Colonic mucosa (tissue), 4 donors: ENCODE results near the gene RSU1. TPM values are rescaled to one million over a fixed set of nuclear protein-coding genes. Genes with fewer than 3 reads are reported as not detected.

Source experiments
- DNase-seq: peaks from one replicate; pipeline ENCODE4 v3.0.0-alpha.2; 2020
- H3K27ac ChIP-seq: fragments of 200-600 bp; one replicate; pipeline ENCODE4 v1.8.0; 2021
- H3K27me3 ChIP-seq: fragments of 200-600 bp; one replicate; pipeline ENCODE4 v1.8.0; 2021
- H3K36me3 ChIP-seq: fragments of 200-600 bp; one replicate; pipeline ENCODE4 v1.8.0; 2021
- H3K4me1 ChIP-seq: fragments of 200-600 bp; one replicate; pipeline ENCODE4 v1.8.0; 2021; ENCODE audit warnings: mild to moderate bottlenecking
- H3K4me3 ChIP-seq: fragments of 200-600 bp; one replicate; pipeline ENCODE4 v1.8.0; 2021
- H3K9ac ChIP-seq, 2 donors: one replicate each; pipeline ENCODE4 v1.7.0; 2013; ENCODE audit warnings: control low read depth in 2 of 2, low read depth in 2 of 2, low read length in 2 of 2
- H3K9me3 ChIP-seq: fragments of 200-600 bp; one replicate; pipeline ENCODE4 v1.8.0; 2021
- intact Hi-C: fragments of 100-400 bp; cut with DNase I; formaldehyde crosslinking; loops from one replicate; pipeline ENCODE4 v1.14.1; 2022
- total RNA-seq, 2 donors: library from RNA; stranded (reverse); fragmentation: NEBNext Ultra II Directional in 1 of 2; extraction: Animal tissue kit (Norgen Biotek cat#: 25700) in 1 of 2; gene quantifications; one replicate each; pipeline ENCODE4 v1.2.1, GENCODE V29; 2021
- TF ChIP-seq, protein P1 (sequence below): fragments of 200-600 bp; IDR thresholded peaks from one replicate; pipeline ENCODE4 v1.8.0; 2022; ENCODE audit warnings: antibody characterized with exemption, mild to moderate bottlenecking
- donor health status: healthy.
- donor health status: DM: no; HTN: no; CAD: no.
- donor health status: DM: no; HTN: no; CAD: no.

The RSU1 gene
- total RNA-seq, 2 donors from 2014 or later = 44.3 to 82.9 TPM

DNA sequence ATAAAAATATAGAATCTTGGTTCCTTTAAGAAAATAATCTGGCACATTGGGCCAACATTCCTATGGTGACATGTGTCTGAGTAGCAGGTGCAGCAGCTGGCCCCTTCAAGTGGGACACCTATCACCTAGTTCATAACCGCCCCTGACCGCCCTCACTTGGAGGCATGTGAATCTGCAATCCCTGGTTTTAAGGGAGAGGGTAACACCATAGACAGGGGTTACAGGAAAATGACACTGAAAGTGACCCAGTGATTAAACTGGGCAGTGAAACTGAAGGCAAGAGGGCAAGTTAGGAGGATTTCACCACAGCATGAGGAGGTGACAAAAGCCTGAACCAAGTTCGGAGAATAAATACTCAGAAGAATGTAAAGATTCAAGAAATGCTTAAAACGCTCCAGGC lies 1.1 kb downstream of the RSU1 start:
- intact Hi-C loops = no loop called here
- Histone ChIP-seq H3K4me3 (peak overlapping the region; percentile 68), H3K27ac (no peak overlapping the region), H3K27me3 (no peaks in the 10 kb centered on the region), H3K9ac (peak overlapping the region in 1 of 2 donors; percentile 93), H3K4me1 (no peaks in the 10 kb centered on the region), H3K36me3 (no peaks in the 10 kb centered on the region), H3K9me3 (no peaks in the 10 kb centered on the region)
- peak; percentile 29 for DNase-seq
- TF ChIP-seq, protein P1, sequence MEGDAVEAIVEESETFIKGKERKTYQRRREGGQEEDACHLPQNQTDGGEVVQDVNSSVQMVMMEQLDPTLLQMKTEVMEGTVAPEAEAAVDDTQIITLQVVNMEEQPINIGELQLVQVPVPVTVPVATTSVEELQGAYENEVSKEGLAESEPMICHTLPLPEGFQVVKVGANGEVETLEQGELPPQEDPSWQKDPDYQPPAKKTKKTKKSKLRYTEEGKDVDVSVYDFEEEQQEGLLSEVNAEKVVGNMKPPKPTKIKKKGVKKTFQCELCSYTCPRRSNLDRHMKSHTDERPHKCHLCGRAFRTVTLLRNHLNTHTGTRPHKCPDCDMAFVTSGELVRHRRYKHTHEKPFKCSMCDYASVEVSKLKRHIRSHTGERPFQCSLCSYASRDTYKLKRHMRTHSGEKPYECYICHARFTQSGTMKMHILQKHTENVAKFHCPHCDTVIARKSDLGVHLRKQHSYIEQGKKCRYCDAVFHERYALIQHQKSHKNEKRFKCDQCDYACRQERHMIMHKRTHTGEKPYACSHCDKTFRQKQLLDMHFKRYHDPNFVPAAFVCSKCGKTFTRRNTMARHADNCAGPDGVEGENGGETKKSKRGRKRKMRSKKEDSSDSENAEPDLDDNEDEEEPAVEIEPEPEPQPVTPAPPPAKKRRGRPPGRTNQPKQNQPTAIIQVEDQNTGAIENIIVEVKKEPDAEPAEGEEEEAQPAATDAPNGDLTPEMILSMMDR = no peak

- DNase-seq = no peak
- Histone ChIP-seq H3K4me1 (no peaks in the 10 kb centered on the region), H3K9me3 (no peaks in the 10 kb centered on the region), H3K4me3 (no peak overlapping the region), H3K9ac (no peak overlapping the region), H3K27ac (no peak overlapping the region), H3K27me3 (no peaks in the 10 kb centered on the region), H3K36me3 (no peaks in the 10 kb centered on the region)
- intact Hi-C loops = no loop called here
- TF ChIP-seq, protein P1 = no peak
Measured at GRCh38 chr10:16814012-16814411, 3.2 kb downstream of the RSU1 start.

GRCh38 chr10:16812676-16813075 lies 4.5 kb downstream of the RSU1 start:
- Histone ChIP-seq H3K4me1 (no peaks in the 10 kb centered on the region), H3K4me3 (no peak overlapping the region), H3K27ac (no peak overlapping the region), H3K9ac (no peak overlapping the region), H3K36me3 (no peaks in the 10 kb centered on the region), H3K9me3 (no peaks in the 10 kb centered on the region), H3K27me3 (no peaks in the 10 kb centered on the region)
- intact Hi-C loops = no loop called here
- DNase-seq = no peak
- TF ChIP-seq, protein P1 = no peak

- Histone ChIP-seq H3K27me3 (no peaks in the 10 kb centered on the region), H3K4me1 (no peaks in the 10 kb centered on the region), H3K9me3 (no peaks in the 10 kb centered on the region), H3K4me3 (no peak overlapping the region), H3K9ac (no peak overlapping the region), H3K27ac (no peak overlapping the region), H3K36me3 (no peaks in the 10 kb centered on the region)
- TF ChIP-seq, protein P1 = no peak
- DNase-seq = no peak
- intact Hi-C loops = no loop called here
Measured at GRCh38 chr10:16811765-16812164, 5.5 kb downstream of the RSU1 start.

DNA sequence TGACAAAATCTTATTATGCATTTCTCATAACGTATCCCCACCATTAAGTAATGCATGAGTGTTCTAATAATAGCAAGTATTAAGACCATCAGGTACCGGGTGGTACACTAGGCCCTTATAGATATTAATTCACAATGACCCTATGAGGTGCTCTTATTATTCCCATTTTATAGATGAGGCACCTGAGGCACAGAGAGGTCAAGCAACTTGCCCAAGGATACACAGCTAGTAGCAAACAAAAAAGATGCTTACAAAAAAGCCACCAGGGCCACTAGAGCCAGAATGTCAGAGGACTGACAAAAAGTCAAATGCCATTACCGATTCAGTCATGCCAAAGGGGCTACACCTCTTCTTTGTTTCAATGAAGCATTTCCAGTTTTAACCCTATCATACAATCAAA lies 5.9 kb downstream of the RSU1 start:
- no peak overlapping the region for H3K9ac ChIP-seq
- no peaks in the 10 kb centered on the region for H3K4me1 ChIP-seq
- H3K27me3 ChIP-seq = no peaks in the 10 kb centered on the region
- H3K9me3 ChIP-seq = no peaks in the 10 kb centered on the region
- H3K27ac ChIP-seq = no peak overlapping the region
- no peak overlapping the region for H3K4me3 ChIP-seq
- no peaks in the 10 kb centered on the region for H3K36me3 ChIP-seq
- no peak for DNase-seq
- intact Hi-C loops = no loop called here
- TF ChIP-seq, protein P1 = no peak
